Central memory CD4-positive, alpha-beta T cell (primary cell): ENCODE results near the gene DOK5.

Source experiments
- DNase-seq: peaks from one replicate; pipeline ENCODE4 v3.0.0; 2022

The DOK5 gene

DNA sequence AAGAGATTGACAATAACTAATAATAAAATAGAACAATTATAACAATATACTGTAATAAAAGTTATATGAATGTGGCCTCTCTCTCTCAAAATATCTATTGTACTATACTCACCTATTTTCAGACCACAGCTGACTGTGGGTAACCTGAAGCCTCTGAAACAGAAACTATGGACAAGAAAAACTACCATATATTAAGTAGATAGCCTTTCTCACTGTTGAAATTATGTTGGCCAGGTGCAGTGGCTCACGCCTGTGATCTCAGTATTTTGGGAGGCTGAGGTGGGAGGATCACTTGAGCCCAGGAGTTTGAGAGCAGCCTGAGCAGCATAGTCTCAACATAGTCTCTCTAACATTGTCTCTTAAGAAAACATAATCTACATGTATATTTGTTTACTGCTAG lies 89.9 kb downstream of the DOK5 start:
- no peak for DNase-seq

DNA sequence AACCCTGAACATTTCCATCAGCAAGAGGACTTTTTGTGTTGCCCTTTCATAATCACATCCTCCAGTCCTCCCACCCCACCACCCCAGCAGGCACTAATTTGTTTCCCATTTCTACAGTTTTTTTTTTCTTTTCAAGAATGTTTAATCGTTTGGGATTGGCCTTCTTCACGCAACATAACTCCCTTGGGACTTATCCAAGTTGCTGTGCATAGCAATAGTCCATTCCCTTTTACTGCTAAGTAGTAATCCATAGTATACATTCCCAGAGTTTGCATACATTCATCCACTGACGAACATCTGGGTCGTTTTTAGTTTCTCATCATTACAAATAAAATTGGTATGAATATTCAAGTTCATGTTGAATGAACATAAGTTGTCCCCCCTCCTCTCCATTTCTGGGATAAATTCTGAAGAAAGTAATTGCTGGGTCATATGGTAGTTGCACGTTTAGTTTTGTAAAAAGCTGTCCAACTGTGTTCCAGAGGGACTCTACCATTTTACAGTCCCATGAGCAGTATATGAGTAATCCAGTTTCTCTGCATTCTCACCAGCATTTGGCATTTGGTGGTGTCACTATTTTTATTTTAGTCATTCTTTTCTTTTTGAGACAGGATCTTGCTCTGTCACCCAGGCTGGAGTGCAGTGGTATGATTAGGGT lies 90.8 kb downstream of the DOK5 start:
- DNase-seq = no peak

GRCh38 chr20:54570561-54570960 lies 95.2 kb downstream of the DOK5 start:
- DNase-seq = no peak

GRCh38 chr20:54572665-54573435 lies 97.5 kb downstream of the DOK5 start:
- DNase-seq = no peak

DNA sequence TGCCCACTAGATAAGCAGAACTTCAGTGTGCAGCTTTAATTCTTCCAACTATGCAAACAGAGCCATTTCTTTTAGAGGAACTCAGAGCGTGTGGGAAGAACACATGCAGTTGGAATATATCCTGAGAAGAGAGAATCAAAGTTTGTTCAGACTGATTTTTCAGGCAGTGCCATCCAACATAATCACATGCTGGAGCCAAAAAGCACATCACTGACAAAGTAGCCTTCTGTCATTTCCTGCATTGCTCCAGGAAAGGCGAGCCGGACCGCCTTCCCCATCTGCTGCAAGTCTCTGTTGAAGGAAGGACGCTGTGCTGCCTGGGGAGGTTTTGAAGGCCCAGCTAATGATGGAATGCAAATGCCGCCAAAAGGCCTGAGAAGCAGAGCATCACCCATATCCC lies 98.4 kb downstream of the DOK5 start:
- no peak for DNase-seq

DNA sequence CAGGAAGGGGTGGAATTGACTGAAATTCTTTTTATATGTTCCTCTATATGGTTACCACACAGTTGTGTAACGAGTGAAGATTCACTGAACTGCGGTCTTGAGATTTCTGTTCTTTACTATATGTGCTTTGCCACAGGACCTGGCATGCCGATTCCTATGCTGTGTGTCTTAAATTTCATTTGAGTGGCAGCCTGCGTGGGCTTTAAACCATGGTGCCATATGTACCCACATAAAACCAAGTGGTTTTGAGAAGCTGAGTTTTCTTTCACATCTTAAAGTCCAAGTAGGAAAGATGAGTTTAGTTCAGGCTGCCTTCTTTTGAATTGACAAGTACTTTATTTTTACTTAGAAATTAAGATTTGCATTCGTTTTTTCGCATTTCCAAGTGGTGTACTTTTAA lies 101.1 kb downstream of the DOK5 start:
- no peak for DNase-seq

GRCh38 chr20:54577637-54578036 lies 102.2 kb downstream of the DOK5 start:
- no peak for DNase-seq

- DNase-seq = no peak
Measured at GRCh38 chr20:54585217-54585616, 109.8 kb downstream of the DOK5 start.

DNA sequence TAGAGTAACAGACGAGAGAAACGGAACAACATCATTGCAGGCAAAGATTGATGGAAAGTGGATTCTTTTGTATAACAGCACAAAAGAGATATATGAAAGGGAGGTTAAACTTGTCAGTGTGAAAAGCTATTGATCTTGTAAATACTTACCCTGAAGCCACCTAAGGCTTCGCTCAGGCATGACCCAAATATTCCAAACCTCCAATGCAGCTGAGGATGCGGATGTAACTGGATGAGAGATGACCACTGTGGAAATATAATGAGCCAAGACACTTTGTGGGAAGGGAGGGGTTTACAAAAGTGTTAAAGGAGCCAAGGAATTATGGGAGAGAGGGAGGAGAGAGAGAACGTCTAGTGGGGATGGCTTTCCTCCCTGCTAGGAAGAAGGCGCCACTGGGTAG lies 112.0 kb downstream of the DOK5 start:
- DNase-seq = no peak

GRCh38 chr20:54589402-54590030 lies 114.1 kb downstream of the DOK5 start:
- DNase-seq = no peak

DNA sequence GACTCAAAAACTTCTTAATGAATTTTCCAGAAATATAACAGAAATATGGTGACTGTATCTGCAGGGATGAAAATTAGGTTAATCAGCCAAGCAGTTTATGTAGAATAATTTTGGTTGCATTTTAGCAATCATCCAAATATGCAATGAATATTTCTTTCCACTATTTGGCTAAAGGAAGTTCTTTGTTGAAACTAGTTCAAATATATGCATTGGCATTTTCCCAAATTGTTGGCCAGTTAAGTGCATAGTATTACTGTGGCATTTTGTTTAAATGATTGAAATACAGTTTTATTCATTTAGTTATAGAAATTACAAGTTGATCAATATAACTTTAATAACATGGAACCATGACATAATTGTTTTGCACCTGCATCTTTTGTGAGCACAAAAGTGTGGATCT lies 115.5 kb downstream of the DOK5 start:
- no peak for DNase-seq

DNA sequence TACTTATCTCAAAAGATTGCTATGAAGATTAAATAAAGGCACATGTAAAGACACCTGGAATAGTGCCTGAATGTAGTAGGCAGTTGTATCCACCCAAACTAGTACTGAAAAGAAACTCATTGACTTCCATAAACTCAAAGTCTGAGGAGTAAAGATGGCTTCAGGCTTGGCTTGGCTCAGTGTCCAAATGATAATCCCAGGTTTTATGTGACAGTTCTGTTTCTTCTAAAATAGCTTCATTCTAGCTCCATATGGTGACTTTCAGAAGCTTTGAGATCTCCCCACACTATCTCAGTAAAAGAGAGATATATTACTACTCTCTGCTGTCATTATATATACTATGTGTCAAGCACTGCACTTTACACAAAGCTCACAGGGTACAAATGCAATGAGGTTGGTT lies 121.3 kb downstream of the DOK5 start:
- DNase-seq = no peak

DNA sequence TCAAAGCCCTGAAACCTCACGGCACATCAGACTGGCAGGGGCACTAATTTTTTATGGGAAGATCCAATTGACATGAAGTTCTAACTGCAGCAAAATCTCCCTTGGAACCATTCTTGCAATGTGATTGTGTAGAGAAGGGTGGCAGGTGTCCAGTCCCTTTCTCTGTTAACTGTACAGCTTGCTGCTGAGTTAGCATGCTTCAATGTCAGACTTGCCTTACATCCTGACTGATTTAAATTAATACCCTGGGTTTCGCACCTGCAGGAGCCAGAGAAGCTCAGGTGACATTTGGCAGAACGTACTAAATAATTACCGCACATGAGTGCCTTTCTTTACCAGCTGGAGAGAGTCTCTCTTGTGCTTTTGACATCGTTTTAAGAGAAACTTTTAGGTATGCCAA lies 123.0 kb downstream of the DOK5 start:
- no peak for DNase-seq

GRCh38 chr20:54600634-54601033 lies 125.2 kb downstream of the DOK5 start:
- no peak for DNase-seq

- DNase-seq = no peak
Measured at GRCh38 chr20:54601831-54602515, 126.6 kb downstream of the DOK5 start.

GRCh38 chr20:54605319-54605718 lies 129.9 kb downstream of the DOK5 start:
- DNase-seq = no peak

DNA sequence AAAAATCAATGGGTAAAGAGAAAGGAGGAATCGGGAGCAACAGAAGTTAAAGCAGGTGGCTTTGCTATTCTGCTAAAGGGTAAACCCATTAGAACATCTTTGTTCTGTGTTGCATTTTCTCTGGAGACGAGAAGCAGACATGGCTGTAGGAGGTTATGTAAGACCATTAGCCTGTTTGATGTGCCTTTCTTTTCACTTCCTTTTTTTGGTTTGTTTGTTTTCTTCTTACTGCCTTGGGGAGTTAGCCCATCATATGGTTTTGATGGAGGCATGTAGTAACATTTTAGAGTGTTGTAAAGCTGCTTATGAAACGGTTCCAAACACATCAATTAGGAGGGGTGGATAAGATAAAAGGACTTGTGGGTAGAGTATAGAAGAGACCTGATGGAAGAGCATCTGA lies 131.0 kb downstream of the DOK5 start:
- DNase-seq = no peak

- DNase-seq = no peak
Measured at GRCh38 chr20:54608039-54608745, 132.8 kb downstream of the DOK5 start.

DNA sequence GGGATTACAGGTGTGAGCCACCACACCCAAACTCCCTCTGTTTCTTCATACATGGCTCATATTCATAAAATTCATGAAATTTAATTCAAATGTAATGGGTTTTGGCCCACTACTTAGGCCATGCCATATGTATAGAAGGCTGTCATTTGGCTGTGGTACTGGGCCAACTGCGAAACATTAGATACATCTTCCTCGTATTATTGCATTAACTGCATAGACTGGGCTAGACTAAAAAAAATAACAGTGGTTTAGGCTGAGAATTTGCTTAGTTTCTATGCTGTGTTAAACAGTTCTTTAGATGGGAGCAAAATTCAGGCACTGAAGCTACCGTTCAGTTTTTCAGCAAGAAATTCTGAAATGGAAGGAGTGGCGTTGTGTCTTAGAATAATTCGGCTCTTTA lies 133.6 kb downstream of the DOK5 start:
- DNase-seq = no peak

- no peak for DNase-seq
Measured at GRCh38 chr20:54611708-54612412, 136.5 kb downstream of the DOK5 start.

DNA sequence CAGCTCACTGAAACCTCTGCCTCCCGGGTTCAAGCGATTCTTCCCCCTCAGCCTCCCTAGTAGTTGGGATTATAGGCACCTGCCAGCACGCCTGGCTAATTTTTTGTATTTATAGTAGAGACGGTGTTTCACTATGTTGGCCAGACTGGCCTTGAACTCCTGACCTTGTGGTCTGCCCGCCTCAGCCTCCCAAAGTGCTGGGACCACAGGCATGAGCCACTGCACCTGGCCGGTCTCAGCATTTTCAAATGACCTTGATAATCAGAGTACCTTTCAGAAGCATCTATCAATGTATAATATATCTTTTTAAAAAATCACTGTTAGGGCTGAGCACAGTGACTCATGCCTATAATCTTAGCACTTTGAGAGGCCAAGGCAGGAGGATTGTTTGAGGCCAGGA lies 143.0 kb downstream of the DOK5 start:
- no peak for DNase-seq

- DNase-seq = no peak
Measured at GRCh38 chr20:54619181-54619580, 143.8 kb downstream of the DOK5 start.
